HG03175 (cell line): ENCODE measurements around the gene AP4S1.
"Not testable (repeated sequence)": the region's sequence is repeated elsewhere in the genome, so short reads cannot be mapped to it uniquely, and the experiment has no call there.

ENCODE experiments used
- ATAC-seq: cut with Tn5 transposase; IDR thresholded peaks from one replicate; pipeline ENCODE4 v1.9.1; 2021; ENCODE audit warnings: mild to moderate bottlenecking, moderate library complexity; ENCODE audit not compliant: unreplicated experiment

The AP4S1 gene

GRCh38 chr14:31038521-31039166 lies 13.2 kb downstream of the AP4S1 start:
- no peak for ATAC-seq

- ATAC-seq = no peak
Observed at GRCh38 chr14:31042300-31042699, 16.9 kb downstream of the AP4S1 start.

DNA sequence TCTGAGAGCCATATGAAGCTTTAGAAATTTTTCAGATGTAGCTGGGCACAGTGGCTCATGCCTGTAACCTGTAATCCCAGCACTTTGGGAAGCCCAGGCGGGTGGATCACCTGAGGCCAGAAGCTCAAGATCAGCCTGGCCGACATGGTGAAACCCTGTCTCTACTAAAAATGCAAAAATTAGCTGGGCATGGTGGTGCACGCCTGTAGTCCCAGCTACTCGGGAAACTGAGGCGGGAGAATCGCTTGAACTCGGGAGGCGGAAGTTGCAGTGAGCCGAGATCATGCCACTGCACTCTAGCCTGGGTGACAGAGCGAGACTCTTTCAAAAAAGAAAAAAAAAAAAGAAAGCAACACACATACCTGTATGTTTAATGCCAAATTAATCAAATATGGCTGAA lies 17.4 kb downstream of the AP4S1 start:
- not testable (repeated sequence) for ATAC-seq

- no peak for ATAC-seq
Observed at GRCh38 chr14:31043379-31043778, 17.9 kb downstream of the AP4S1 start.

- no peak for ATAC-seq
Observed at GRCh38 chr14:31045501-31046080, 20.1 kb downstream of the AP4S1 start.

DNA sequence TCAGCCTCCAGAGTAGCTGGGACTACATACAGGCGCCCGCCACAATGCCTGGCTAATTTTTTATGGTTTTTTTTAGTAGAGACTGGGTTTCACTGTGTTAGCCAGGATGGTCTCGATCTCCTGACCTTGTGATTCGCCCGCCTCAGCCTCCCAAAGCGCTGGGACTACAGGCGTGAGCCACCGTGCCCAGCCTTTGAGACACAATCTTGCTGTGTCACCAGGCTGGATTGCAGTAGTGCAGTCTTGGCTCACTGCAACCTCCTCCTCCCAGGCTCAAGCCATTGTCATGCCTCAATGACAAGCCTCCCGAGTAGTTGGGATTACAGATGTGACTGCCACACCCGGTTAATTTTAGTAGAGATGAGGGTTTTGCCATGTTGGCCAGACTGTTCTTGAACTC lies 22.1 kb downstream of the AP4S1 start:
- no peak for ATAC-seq

DNA sequence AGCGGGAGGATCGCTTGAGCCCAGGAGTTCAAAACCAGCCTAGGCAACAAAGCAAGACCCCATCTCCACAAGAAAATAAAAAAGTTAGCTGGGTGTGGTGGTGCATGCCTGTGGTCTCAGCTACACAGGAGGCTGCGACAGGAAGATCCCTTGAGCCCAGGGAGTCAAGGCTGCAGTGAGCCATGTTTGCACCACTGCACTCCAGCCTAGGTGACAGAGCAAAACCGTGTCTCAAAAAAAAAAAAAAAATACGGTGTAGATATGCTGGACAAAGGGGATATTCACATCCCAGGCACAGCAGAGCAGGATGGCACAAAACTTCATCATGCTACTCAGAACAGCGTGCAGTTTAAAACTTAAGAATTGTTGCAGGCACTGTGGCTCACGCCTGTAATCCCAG lies 25.6 kb downstream of the AP4S1 start:
- no peak for ATAC-seq

- no peak for ATAC-seq
Observed at GRCh38 chr14:31051511-31051910, 26.1 kb downstream of the AP4S1 start.

GRCh38 chr14:31052905-31053586 lies 27.6 kb downstream of the AP4S1 start:
- not testable (repeated sequence) for ATAC-seq

- ATAC-seq = no peak
Observed at GRCh38 chr14:31057035-31057434, 31.6 kb downstream of the AP4S1 start.

DNA sequence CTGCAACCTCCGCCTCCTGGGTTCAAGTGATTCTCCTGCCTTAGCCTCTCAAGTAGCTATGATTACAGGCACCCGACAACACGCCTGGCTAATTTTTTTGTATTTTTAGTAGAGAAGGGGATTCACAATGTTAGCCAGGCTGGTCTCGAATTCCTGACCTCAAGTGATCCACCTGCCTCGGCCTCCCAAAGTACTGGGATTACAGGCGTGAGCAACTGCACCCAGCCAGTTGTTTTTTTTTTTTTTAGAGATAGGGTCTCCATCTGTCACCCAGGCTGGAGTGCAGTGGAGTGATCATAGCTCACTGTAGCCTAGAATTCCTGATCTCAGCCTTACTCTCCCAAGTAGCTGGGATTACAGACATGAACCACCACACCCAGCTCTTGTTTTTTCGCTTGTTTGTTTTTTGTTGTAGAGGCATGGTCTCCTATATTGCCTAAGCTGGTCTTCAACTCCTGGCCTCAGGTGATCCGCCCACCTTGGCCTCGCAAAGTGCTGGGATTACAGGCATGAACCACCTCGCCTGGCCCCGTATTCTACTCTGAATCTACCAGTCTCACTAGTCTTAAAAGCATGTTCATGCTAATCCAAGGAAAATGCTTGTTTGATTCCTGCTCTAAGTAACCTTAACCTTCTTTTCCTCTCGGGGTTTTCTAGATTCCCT lies 32.4 kb downstream of the AP4S1 start:
- no peak for ATAC-seq

GRCh38 chr14:31059152-31059924 lies 33.9 kb downstream of the AP4S1 start:
- ATAC-seq = no peak

GRCh38 chr14:31060253-31060875 lies 34.9 kb downstream of the AP4S1 start:
- ATAC-seq = no peak

DNA sequence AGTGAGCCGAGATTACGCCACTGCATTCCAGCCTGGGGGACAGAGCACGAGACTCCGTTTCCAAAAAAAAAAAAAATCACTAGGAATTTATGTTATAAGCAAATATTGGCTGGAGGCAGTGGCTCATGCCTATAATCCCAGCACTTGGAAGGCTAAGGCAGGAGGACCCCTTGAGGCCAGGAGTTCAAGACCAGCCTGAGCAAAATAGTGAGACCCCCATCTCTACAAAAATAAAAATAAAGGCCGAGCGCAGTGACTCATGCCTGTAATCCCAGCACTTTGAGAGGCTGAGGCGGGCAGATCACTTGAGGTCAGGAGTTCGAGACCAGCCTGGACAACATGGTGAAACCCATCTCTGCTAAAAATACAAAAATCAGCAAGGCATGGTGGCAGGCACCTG lies 37.5 kb downstream of the AP4S1 start:
- ATAC-seq = not testable (repeated sequence)

GRCh38 chr14:31068235-31068634 lies 42.8 kb downstream of the AP4S1 start:
- no peak for ATAC-seq

- no peak for ATAC-seq
Observed at GRCh38 chr14:31069343-31069742, 43.9 kb downstream of the AP4S1 start.

DNA sequence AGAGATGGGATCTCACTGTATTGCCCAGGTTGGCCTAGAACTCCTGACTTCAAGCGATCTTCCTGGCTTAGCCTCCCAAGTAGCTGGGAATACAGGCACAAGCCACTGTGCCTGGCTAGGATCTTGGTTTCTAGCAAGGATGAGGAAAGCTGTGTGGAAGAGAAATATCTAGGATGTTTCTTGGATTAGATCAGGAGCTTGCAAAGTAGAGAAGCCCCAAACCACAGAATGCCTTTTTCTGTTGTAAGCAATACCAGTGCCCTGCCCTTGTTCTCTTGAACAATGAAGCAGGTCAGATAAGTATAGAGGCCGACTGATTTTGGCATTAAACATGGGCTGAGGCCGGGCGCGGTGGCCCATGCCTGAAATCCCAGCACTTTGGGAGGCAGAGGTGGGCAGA lies 45.0 kb downstream of the AP4S1 start:
- ATAC-seq = no peak

DNA sequence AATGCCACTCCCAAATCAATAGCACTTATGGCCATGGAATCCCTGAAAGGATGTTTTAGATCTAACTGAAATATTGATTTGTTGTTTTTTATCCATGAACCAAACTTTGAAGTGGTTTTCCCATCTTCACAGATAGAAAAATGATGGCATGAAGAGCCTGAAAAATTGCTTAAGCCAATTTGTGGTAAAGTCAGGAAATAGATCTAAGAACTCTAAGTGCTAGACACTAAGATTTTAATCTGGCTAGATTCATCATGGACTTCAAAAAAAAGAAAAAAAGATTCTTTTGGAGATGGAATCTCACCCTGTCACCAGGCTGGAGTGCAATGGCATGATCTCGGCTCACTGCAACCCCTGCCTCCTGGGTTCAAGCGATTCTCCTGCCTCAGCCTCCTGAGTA lies 45.7 kb downstream of the AP4S1 start:
- no peak for ATAC-seq

DNA sequence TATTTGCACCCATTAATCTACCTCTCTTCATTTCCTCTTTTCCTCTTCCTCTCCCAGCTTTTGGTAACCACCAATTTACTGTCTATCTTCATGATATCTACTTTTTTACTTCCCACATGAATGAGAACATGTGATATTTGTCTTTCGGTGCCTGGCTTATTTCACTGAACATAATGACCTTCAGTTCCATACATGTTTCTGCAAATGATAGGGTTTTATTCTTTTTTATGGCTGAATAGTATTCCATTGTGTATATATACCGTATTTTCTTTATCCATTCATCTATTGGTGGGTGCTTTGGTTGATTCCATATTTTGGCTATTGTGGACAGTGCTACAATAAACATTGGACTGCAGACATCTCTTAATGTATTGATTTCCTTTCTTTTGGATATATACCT lies 49.7 kb downstream of the AP4S1 start:
- no peak for ATAC-seq

GRCh38 chr14:31078766-31079165 lies 53.3 kb downstream of the AP4S1 start:
- ATAC-seq = no peak

DNA sequence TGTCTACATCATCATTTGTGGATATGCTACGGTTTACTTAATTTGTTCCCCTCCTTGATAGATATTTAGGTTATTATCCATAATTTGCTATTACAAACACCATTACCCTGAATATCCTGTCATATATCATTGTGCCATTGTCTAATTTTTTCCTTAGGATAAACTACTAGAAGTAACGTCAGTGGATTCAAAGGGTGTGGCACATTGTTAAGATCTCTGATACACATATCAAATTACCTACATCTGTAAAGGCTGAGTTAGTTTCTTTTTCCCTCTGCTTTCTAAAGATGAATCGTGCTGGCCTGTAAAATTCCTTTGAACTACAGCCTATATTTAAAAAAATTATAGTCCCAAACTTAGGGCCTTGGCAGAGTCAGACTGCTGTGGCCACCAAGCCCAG lies 54.6 kb downstream of the AP4S1 start:
- no peak for ATAC-seq
